ENCODE data around the gene DCP1B.

Gene DCP1B

DNA sequence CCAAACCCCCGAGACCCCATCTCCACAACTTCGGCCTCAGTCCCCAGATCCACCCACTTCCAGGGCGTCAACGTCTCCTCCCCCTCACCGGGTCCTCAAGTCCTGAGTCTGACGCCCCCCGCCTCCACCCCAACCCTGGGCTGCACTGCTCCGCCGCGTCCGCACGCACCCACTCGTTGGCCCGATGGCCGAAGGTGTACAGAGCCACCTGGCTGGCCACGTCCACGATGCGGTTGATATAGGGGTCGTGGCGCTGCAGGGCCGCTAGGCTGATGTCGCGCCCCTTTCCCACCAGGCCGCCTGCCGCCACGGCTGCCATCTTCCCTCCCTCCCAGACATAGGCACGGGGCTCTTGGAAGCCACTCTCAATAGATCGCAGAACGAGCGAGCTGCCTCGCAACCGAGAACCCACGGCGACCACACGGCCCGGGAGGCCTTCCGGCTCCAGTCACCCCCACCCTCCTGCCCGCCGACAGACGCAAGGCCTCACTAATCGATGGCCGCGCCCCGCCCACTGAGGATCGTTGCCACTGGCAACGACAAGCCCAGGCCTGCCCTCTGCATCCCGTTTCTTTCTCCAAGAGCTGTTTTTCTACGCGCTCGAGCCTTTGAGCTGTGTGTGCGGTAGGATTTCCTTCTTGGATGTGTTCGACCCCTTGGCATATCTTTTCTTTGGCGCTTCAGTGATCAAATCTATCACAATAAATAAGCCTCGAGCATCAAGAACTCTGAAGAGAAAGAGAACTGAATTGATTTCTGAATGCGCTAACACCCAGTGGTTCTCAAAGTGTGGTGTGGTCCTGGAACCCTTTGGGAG, at the start of gene DCP1B:
DCP1B (minus strand) TSS at position 345 of the 817 bp plus-strand sequence; CDS start at position 319, 26 bp downstream.
- peak; percentile 98 for DNase-seq

- DNase-seq: no peak
These were observed 49.4 kb upstream of the DCP1B start for GRCh38 chr12:2053691-2054090.

DNA sequence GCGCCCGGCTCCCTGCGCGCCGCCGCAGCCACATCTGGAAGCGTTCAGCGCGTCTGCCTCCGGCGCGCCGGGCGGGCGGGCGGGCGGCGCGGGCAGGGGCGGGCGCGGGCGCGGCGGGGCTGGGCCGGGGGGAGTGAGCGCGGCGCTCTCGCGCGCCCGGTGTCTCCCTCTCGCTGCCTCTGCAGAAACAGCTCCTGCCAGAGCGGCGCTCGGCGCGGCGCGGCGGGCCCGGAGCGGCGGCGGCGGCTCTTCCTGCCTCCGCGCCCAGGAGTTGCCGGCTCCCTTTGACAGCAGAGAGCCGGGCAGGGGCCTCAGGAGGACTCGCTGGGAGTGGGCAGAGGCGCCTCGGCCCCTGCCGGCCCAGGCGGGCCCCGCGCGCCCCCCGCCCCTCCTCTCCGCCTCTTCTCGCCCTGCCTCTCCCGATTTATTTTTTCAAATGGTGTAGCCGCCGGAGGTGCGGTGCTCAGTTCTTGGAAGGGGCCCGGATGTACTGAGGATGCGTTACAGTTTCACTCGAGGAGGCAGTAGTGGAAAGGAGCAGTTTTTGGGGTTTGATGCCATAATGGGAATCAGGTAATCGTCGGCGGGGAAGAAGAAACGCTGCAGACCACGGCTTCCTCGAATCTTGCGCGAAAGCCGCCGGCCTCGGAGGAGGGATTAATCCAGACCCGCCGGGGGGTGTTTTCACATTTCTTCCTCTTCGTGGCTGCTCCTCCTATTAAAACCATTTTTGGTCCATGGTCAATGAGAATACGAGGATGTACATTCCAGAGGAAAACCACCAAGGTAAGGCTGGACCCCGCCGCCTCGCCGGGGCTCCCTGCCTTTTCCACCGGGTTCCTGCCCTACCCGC, 48.8 kb upstream of the DCP1B start, which contains the start of gene CACNA1C:
CACNA1C (plus strand) TSS at position 162 of the 853 bp plus-strand sequence; CDS start at position 738, 576 bp downstream.
- peak; percentile 42 for DNase-seq

- DNase-seq: no peak
These were observed 47.7 kb upstream of the DCP1B start for GRCh38 chr12:2051700-2052621.

- no peak for DNase-seq
These were observed 45.6 kb upstream of the DCP1B start for GRCh38 chr12:2049604-2050540.

GRCh38 chr12:2047752-2048151, 43.5 kb upstream of the DCP1B start:
- DNase-seq: no peak

GRCh38 chr12:2046957-2047356, 42.7 kb upstream of the DCP1B start:
- DNase-seq: no peak

DNA sequence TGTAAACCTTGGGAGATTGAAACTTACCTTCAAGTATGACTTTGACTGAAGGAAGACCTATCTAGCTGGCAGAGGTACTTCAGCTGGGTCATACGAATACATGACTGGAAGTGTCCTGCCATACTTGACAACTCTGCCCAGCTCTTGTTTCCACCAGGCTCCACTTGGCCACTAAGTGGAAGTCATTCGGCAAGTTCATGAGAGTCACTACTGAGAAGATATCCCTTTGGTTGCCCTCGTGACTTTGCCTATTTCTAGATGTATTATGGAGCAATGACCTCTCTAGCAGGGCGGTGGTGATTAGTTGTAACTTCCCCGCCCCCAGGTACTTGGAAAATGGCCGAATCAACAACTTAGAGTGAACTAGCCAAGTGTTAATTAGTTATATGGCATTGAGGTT, 39.9 kb upstream of the DCP1B start:
- no peak for DNase-seq

GRCh38 chr12:2043054-2043453, 38.8 kb upstream of the DCP1B start:
- DNase-seq: no peak

GRCh38 chr12:2039034-2039433, 34.8 kb upstream of the DCP1B start:
- no peak for DNase-seq

DNA sequence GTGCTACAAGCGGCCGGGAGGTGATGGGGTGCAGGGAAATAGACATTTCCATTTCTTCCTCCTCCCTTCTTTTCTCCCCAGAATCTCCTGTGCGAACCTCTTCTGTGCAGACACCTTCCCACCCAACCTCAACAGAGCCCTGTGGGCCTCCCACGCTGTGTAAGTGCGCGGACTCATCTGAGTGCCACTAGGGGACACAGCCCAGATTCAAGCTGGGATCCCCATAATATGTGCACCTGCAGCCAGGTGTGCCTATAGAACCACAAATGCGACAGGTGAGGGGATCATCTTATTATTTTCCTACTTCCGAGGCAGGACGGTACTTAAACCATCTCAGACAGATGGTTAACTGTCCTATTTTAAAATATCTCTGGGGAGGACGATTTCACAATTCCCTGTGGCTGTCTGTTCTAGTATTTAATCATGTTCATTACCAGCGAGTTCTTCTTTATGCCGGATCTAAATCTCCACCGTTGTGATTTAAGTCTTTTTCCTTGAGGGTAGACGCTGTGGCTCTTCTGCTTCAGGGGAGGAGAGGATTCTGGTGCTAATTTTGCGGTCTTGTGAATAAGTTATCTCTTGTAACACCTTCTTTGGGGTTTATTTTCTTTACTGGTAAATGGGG, 31.3 kb upstream of the DCP1B start:
- no peak for DNase-seq

- peak; percentile 86 for DNase-seq
These were observed 30.6 kb upstream of the DCP1B start for GRCh38 chr12:2034633-2035430.

DNA sequence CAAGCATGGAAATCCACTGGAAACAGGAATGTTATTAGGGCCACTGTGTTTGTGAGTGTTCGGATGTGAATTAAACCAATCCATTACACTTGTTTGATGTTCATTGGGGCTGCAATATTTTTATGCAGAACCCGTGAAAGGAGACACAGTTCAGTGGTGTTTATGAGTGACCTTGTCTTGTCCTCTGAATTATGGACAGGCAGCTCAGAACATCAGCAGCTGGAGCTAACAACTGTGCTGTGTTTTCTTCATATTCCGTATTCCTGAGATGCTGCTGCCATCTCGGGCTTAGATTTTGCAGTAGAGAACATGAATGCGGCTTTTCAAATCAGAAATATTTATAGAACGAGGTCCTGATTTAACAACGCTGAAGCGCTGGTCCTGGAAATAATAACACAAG, 28.2 kb upstream of the DCP1B start:
- no peak for DNase-seq

GRCh38 chr12:2029851-2030250, 25.6 kb upstream of the DCP1B start:
- DNase-seq: no peak

- no peak for DNase-seq
These were observed 23.1 kb upstream of the DCP1B start for GRCh38 chr12:2027351-2027750.

DNA sequence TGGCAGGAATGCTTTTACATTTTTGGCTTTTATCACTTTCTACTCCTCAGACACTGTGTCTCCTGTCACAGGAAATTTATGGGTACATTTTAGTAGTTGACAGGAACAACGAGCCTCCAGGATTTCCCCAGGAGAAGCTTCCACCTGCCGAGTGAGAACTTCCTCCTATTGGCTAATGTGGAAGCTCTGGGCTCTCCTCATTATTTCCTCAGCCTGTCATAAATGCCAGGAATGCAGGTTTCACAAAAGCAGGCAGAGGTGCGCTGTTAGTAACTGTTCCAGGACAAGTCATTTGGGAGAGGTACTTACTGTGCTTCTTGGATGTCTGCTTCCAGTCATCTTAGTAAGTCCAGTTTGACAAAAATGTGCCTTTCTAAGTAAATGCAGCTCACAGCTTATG, 19.1 kb upstream of the DCP1B start:
- no peak for DNase-seq

- DNase-seq: no peak
These were observed 16.3 kb upstream of the DCP1B start for GRCh38 chr12:2020511-2020910.

- no peak for DNase-seq
These were observed 14.9 kb upstream of the DCP1B start for GRCh38 chr12:2019126-2019525.

- DNase-seq: no peak
These were observed 14.1 kb upstream of the DCP1B start for GRCh38 chr12:2018391-2018790.
